Upper lobe of left lung (tissue), 6 donors: ENCODE measurements around the gene TFEB. TPM values are rescaled to one million over a fixed set of nuclear protein-coding genes. Genes with fewer than 3 reads are reported as not detected.

Experiments used
- ATAC-seq, 2 donors: fragments of 200-7000 bp; cut with Tn5 transposase; one replicate each; pipeline ENCODE4 v1.9.1; 2022; ENCODE audit warnings: mild to moderate bottlenecking in 2 of 2, moderate library complexity in 2 of 2; ENCODE audit not compliant: low FRiP score in 2 of 2
- DNase-seq, 2 donors: peaks; one replicate each; pipeline ENCODE4 v3.0.0-alpha.2; 2019 to 2020
- H3K27ac ChIP-seq, 4 donors: fragments of 200-600 bp; sonication (generic); one replicate each; pipeline ENCODE4 v1.5.1; 2016 to 2019
- H3K27me3 ChIP-seq, 4 donors: fragments of 200-600 bp; sonication (generic); one replicate each; pipeline ENCODE4 v1.5.1; 2017 to 2019
- H3K36me3 ChIP-seq, 4 donors: fragments of 200-600 bp; sonication (generic); one replicate each; pipeline ENCODE4 v1.5.1; 2016 to 2019
- H3K4me1 ChIP-seq, 4 donors: fragments of 200-600 bp; sonication (generic); one replicate each; pipeline ENCODE4 v1.5.1; 2018 to 2019
- H3K4me3 ChIP-seq, 4 donors: fragments of 200-600 bp; sonication (generic); one replicate each; pipeline ENCODE4 v1.5.1; 2017 to 2019; ENCODE audit warnings: mild to moderate bottlenecking in 2 of 4, moderate library complexity in 1 of 4
- H3K9me3 ChIP-seq, 4 donors: fragments of 200-600 bp; sonication (generic); one replicate each; pipeline ENCODE4 v1.5.1; 2018 to 2019
- CTCF ChIP-seq, 6 experiments: fragments of 450-650 bp in 4 of 6; fragments of 200-600 bp in 2 of 6; sonication (generic) in 2 of 6; IDR thresholded peaks; one replicate each; pipeline ENCODE4 v1.5.1; 2016 to 2019; ENCODE audit warnings: antibody characterized with exemption in 6 of 6
- EP300 ChIP-seq, 4 donors: sonication (generic); formaldehyde crosslinking; IDR thresholded peaks; one replicate each; pipeline ENCODE4 v1.5.1; 2017; ENCODE audit warnings: antibody characterized with exemption in 4 of 4, control low read depth in 2 of 4
- POLR2A ChIP-seq, 4 donors: fragments of 450-650 bp; IDR thresholded peaks; one replicate each; pipeline ENCODE4 v1.5.1; 2016 to 2017; ENCODE audit warnings: antibody characterized with exemption in 4 of 4, mild to moderate bottlenecking in 2 of 4
- POLR2AphosphoS5 ChIP-seq, 2 donors: sonication (generic); formaldehyde crosslinking; IDR thresholded peaks; one replicate each; pipeline ENCODE4 v1.5.1; 2017; ENCODE audit warnings: antibody characterized with exemption in 2 of 2
- WGBS, 2 donors: methylation state at CpG; one replicate each; pipeline ENCODE4 v1.1.5; 2017 to 2018; 5-methylcytosine and 5-hydroxymethylcytosine counted together
- total RNA-seq, 6 donors: library from RNA; depleted of rRNA in 4 of 6; stranded (reverse); fragments of >200 nt in 4 of 6; gene quantifications; one replicate each; pipeline versions ENCODE4 v1.1.0 to v1.2.1, GENCODE V29; 2016 to 2021
- donor health status: DM: no; HTN: no; CAD: no; lungs with moderate emphysema.
- donor health status: DM: no; HTN: yes; CAD: no; lungs with severe emphysema.

The TFEB gene
- total RNA-seq, 6 donors from 2014 or later, result 20.2 to 46.0 (median 27.3) TPM

GRCh38 chr6:41692730-41693129 is 42.7 kb downstream of the TFEB start:
- ATAC-seq (no peak), DNase-seq (no peak)
- Histone ChIP-seq H3K9me3 (no peaks in the 10 kb centered on the region), H3K27me3 (no peaks in the 10 kb centered on the region), H3K4me3 (no peak overlapping the region), H3K36me3 (peaks cover 14 to 38% (median 26%) of the 10 kb centered on the region in 4 donors), H3K27ac (no peak overlapping the region), H3K4me1 (peaks cover 0 to 6% (median 2%) of the 10 kb centered on the region in 4 donors)
- 90 to 97% methylated on average over 2 of the region's 2 CpGs for WGBS, 2 donors
- TF ChIP-seq POLR2A (IDR thresholded peaks at IDR 0.05) (no peak), EP300 (IDR thresholded peaks at IDR 0.05) (no peak), CTCF (IDR thresholded peaks at IDR 0.05) (no peak), POLR2AphosphoS5 (IDR thresholded peaks at IDR 0.05) (no peak)

- DNase-seq, result no peak
Observed at GRCh38 chr6:41692080-41692675, 43.2 kb downstream of the TFEB start.

GRCh38 chr6:41691426-41692079 is 43.9 kb downstream of the TFEB start:
- Histone ChIP-seq H3K36me3 (peaks cover 17 to 47% (median 33%) of the 10 kb centered on the region in 4 donors), H3K4me1 (peaks cover 0 to 6% (median 2%) of the 10 kb centered on the region in 4 donors), H3K27ac (no peak overlapping the region), H3K4me3 (no peak overlapping the region), H3K9me3 (no peaks in the 10 kb centered on the region), H3K27me3 (no peaks in the 10 kb centered on the region)
- DNase-seq, result no peak
- TF ChIP-seq POLR2A (IDR thresholded peaks at IDR 0.05) (no peak), CTCF (IDR thresholded peaks at IDR 0.05) (no peak), POLR2AphosphoS5 (IDR thresholded peaks at IDR 0.05) (no peak), EP300 (IDR thresholded peaks at IDR 0.05) (no peak)
- WGBS, 2 donors, result 89 to 94% methylated on average over 8 of the region's 8 CpGs
- no peak for ATAC-seq

More at GRCh38 chr6:41692080-41692675, 43.2 kb downstream of the TFEB start:
- no peak for TF ChIP-seq CTCF (IDR thresholded peaks at IDR 0.05)
- TF ChIP-seq POLR2AphosphoS5 (IDR thresholded peaks at IDR 0.05), result no peak
- no peak for TF ChIP-seq EP300 (IDR thresholded peaks at IDR 0.05)
- TF ChIP-seq POLR2A (IDR thresholded peaks at IDR 0.05), result no peak
- no peak for ATAC-seq
- no peak overlapping the region for H3K27ac ChIP-seq
- H3K4me3 ChIP-seq, result no peak overlapping the region
- H3K27me3 ChIP-seq, result no peaks in the 10 kb centered on the region
- peaks cover 17 to 41% (median 30%) of the 10 kb centered on the region in 4 donors for H3K36me3 ChIP-seq
- peaks cover 0 to 6% (median 2%) of the 10 kb centered on the region in 4 donors for H3K4me1 ChIP-seq
- no peaks in the 10 kb centered on the region for H3K9me3 ChIP-seq

GRCh38 chr6:41690541-41691330 is 44.7 kb downstream of the TFEB start:
- no peak overlapping the region for H3K4me3 ChIP-seq
- no peaks in the 10 kb centered on the region for H3K27me3 ChIP-seq
- 94 to 95% methylated on average over 20 to 24 of the region's 25 CpGs for WGBS, 2 donors
- H3K36me3 ChIP-seq, result peaks cover 17 to 54% (median 39%) of the 10 kb centered on the region in 4 donors
- TF ChIP-seq POLR2A (IDR thresholded peaks at IDR 0.05) (no peak), POLR2AphosphoS5 (IDR thresholded peaks at IDR 0.05) (no peak), CTCF (IDR thresholded peaks at IDR 0.05) (no peak), EP300 (IDR thresholded peaks at IDR 0.05) (no peak)
- no peaks in the 10 kb centered on the region for H3K9me3 ChIP-seq
- no peak overlapping the region for H3K27ac ChIP-seq
- H3K4me1 ChIP-seq, result peaks cover 0 to 6% (median 2%) of the 10 kb centered on the region in 4 donors
- DNase-seq, result no peak
- ATAC-seq, result no peak
